Stimulated activated CD4-positive, alpha-beta T cell treated with anti-CD3 and anti-CD28 coated beads, Interleukin-12 subunit alpha, Interleukin-12 subunit beta, amount 100 ng/mL, for 48 hours (primary cell): ENCODE data around the gene GLYR1.

Source experiments
- DNase-seq, 3 donors: peaks; one replicate each; pipeline ENCODE4 v3.0.0-alpha.2; 2020; ENCODE audit warnings: low read depth in 2 of 3, low spot score in 1 of 3

GLYR1 gene

GRCh38 chr16:4811242-4811641 lies 35.8 kb downstream of the GLYR1 start:
- no peak for DNase-seq

- no peak for DNase-seq
Measured at GRCh38 chr16:4806280-4806679, 40.8 kb downstream of the GLYR1 start.

- no peak for DNase-seq
Measured at GRCh38 chr16:4805231-4805630, 41.9 kb downstream of the GLYR1 start.

GRCh38 chr16:4803898-4804762 lies 43.0 kb downstream of the GLYR1 start:
- DNase-seq: no peak

- no peak for DNase-seq
Measured at GRCh38 chr16:4803401-4803844, 43.7 kb downstream of the GLYR1 start.

GRCh38 chr16:4802659-4803287 lies 44.3 kb downstream of the GLYR1 start:
- peak; percentile 69 to 85 (median 82) for DNase-seq

- peak; percentile 33 to 60 (median 47) for DNase-seq
Measured at GRCh38 chr16:4801962-4802658, 45.0 kb downstream of the GLYR1 start, which contains the start of gene ROGDI. TSS of gene ROGDI (minus strand) at chr16:4802633. CDS start at chr16:4802571, 62 bp downstream.

GRCh38 chr16:4801051-4801961 lies 45.8 kb downstream of the GLYR1 start:
- DNase-seq: no peak

GRCh38 chr16:4800290-4801041 lies 46.6 kb downstream of the GLYR1 start:
- DNase-seq: no peak

GRCh38 chr16:4799171-4799855 lies 47.8 kb downstream of the GLYR1 start:
- no peak for DNase-seq

GRCh38 chr16:4798456-4798855 lies 48.6 kb downstream of the GLYR1 start:
- no peak for DNase-seq

GRCh38 chr16:4797805-4798252 lies 49.3 kb downstream of the GLYR1 start:
- DNase-seq: no peak

GRCh38 chr16:4796982-4797804 lies 49.9 kb downstream of the GLYR1 start:
- no peak for DNase-seq

GRCh38 chr16:4795828-4796572 lies 51.1 kb downstream of the GLYR1 start:
- DNase-seq: no peak

- DNase-seq: no peak
Measured at GRCh38 chr16:4795181-4795827, 51.8 kb downstream of the GLYR1 start, which contains the start of gene SMIM22. TSS of gene SMIM22 (plus strand) at chr16:4795369. CDS start at chr16:4795735, 366 bp downstream.

GRCh38 chr16:4792951-4793513 lies 54.1 kb downstream of the GLYR1 start:
- no peak for DNase-seq

- DNase-seq: no peak
Measured at GRCh38 chr16:4790871-4791270, 56.2 kb downstream of the GLYR1 start.
